Measurements from ENCODE around the gene SGSM2.
A peak's percentile ranks its signal among the peaks of the same experiment; 100 is the strongest.
"Not testable (repeated sequence)": the region's sequence is repeated elsewhere in the genome, so short reads cannot be mapped to it uniquely, and the experiment has no call there.

Gene SGSM2

GRCh38 chr17:2309338-2310154 is 27.8 kb upstream of the SGSM2 start:
- DNase-seq (ENCODE audit: low read depth, low spot score): no peak
- H3K36me3 ChIP-seq (ENCODE audit: control insufficient read depth, insufficient read depth, low read length): no peaks in the 10 kb centered on the region
- no CpG with 5 or more reads among the region's 6 CpGs for WGBS (ENCODE audit: insufficient coverage, insufficient read length)
- H3K4me3 ChIP-seq (ENCODE audit: low read length): no peak overlapping the region
- no peaks in the 10 kb centered on the region for H3K9me3 ChIP-seq (ENCODE audit: control insufficient read depth, insufficient read depth, low read length)
- no peaks in the 10 kb centered on the region for H3K27me3 ChIP-seq (ENCODE audit: control insufficient read depth, insufficient read depth, low read length)
- no peak overlapping the region for H3K27ac ChIP-seq (ENCODE audit: low read length)
- no peaks in the 10 kb centered on the region for H3K4me1 ChIP-seq (ENCODE audit: control insufficient read depth, insufficient read depth, low read length)

GRCh38 chr17:2312736-2313135 is 24.6 kb upstream of the SGSM2 start:
- H3K27ac ChIP-seq (ENCODE audit: low read length): no peak overlapping the region
- no peaks in the 10 kb centered on the region for H3K4me1 ChIP-seq (ENCODE audit: control insufficient read depth, insufficient read depth, low read length)
- H3K4me3 ChIP-seq (ENCODE audit: low read length): no peak overlapping the region
- H3K9me3 ChIP-seq (ENCODE audit: control insufficient read depth, insufficient read depth, low read length): no peaks in the 10 kb centered on the region
- H3K27me3 ChIP-seq (ENCODE audit: control insufficient read depth, insufficient read depth, low read length): no peaks in the 10 kb centered on the region
- H3K36me3 ChIP-seq (ENCODE audit: control insufficient read depth, insufficient read depth, low read length): no peaks in the 10 kb centered on the region
- DNase-seq (ENCODE audit: low read depth, low spot score): no peak
- no CpG with 5 or more reads among the region's 5 CpGs for WGBS (ENCODE audit: insufficient coverage, insufficient read length)

- no CpG with 5 or more reads among the region's 7 CpGs for WGBS (ENCODE audit: insufficient coverage, insufficient read length)
Measured at GRCh38 chr17:2316916-2317205, 20.4 kb upstream of the SGSM2 start.

GRCh38 chr17:2317796-2318195 is 19.5 kb upstream of the SGSM2 start:
- Histone ChIP-seq H3K27me3 (ENCODE audit: control insufficient read depth, insufficient read depth, low read length) (no peaks in the 10 kb centered on the region), H3K36me3 (ENCODE audit: control insufficient read depth, insufficient read depth, low read length) (no peaks in the 10 kb centered on the region), H3K4me3 (ENCODE audit: low read length) (no peak overlapping the region), H3K4me1 (ENCODE audit: control insufficient read depth, insufficient read depth, low read length) (no peaks in the 10 kb centered on the region), H3K9me3 (ENCODE audit: control insufficient read depth, insufficient read depth, low read length) (no peaks in the 10 kb centered on the region), H3K27ac (ENCODE audit: low read length) (no peak overlapping the region)
- WGBS (ENCODE audit: insufficient coverage, insufficient read length): no CpG with 5 or more reads among the region's 3 CpGs
- no peak for DNase-seq (ENCODE audit: low read depth, low spot score)

More at GRCh38 chr17:2316916-2317205, 20.4 kb upstream of the SGSM2 start:
- not testable (repeated sequence) for H3K27ac ChIP-seq (ENCODE audit: low read length); H3K4me3 ChIP-seq (ENCODE audit: low read length); H3K27me3 ChIP-seq (ENCODE audit: control insufficient read depth, insufficient read depth, low read length); H3K4me1 ChIP-seq (ENCODE audit: control insufficient read depth, insufficient read depth, low read length); DNase-seq (ENCODE audit: low read depth, low spot score); H3K9me3 ChIP-seq (ENCODE audit: control insufficient read depth, insufficient read depth, low read length); H3K36me3 ChIP-seq (ENCODE audit: control insufficient read depth, insufficient read depth, low read length)

- no peaks in the 10 kb centered on the region for H3K27me3 ChIP-seq (ENCODE audit: control insufficient read depth, insufficient read depth, low read length)
- no peak overlapping the region for H3K27ac ChIP-seq (ENCODE audit: low read length)
- no peaks in the 10 kb centered on the region for H3K4me1 ChIP-seq (ENCODE audit: control insufficient read depth, insufficient read depth, low read length)
- no peaks in the 10 kb centered on the region for H3K9me3 ChIP-seq (ENCODE audit: control insufficient read depth, insufficient read depth, low read length)
- H3K4me3 ChIP-seq (ENCODE audit: low read length): no peak overlapping the region
- peaks cover 11% of the 10 kb centered on the region; the same call in 1 of the 2 replicates for H3K36me3 ChIP-seq (ENCODE audit: control insufficient read depth, insufficient read depth, low read length)
- DNase-seq (ENCODE audit: low read depth, low spot score): no peak
Measured at GRCh38 chr17:2319051-2319450, 18.2 kb upstream of the SGSM2 start.

- Histone ChIP-seq H3K4me1 (ENCODE audit: control insufficient read depth, insufficient read depth, low read length) (no peaks in the 10 kb centered on the region), H3K36me3 (ENCODE audit: control insufficient read depth, insufficient read depth, low read length) (peaks cover 18% of the 10 kb centered on the region; the same call in 1 of the 2 replicates), H3K4me3 (ENCODE audit: low read length) (no peak overlapping the region), H3K9me3 (ENCODE audit: control insufficient read depth, insufficient read depth, low read length) (no peaks in the 10 kb centered on the region), H3K27me3 (ENCODE audit: control insufficient read depth, insufficient read depth, low read length) (no peaks in the 10 kb centered on the region), H3K27ac (ENCODE audit: low read length) (no peak overlapping the region)
- no peak for DNase-seq (ENCODE audit: low read depth, low spot score)
- no CpG with 5 or more reads among the region's 1 CpG for WGBS (ENCODE audit: insufficient coverage, insufficient read length)
Measured at GRCh38 chr17:2321399-2321798, 15.9 kb upstream of the SGSM2 start.

- Histone ChIP-seq H3K9me3 (ENCODE audit: control insufficient read depth, insufficient read depth, low read length) (no peaks in the 10 kb centered on the region), H3K4me1 (ENCODE audit: control insufficient read depth, insufficient read depth, low read length) (no peaks in the 10 kb centered on the region), H3K27ac (ENCODE audit: low read length) (no peak overlapping the region), H3K27me3 (ENCODE audit: control insufficient read depth, insufficient read depth, low read length) (no peaks in the 10 kb centered on the region), H3K36me3 (ENCODE audit: control insufficient read depth, insufficient read depth, low read length) (peaks cover 18% of the 10 kb centered on the region; the same call in 1 of the 2 replicates), H3K4me3 (ENCODE audit: low read length) (no peak overlapping the region)
- WGBS (ENCODE audit: insufficient coverage, insufficient read length): no CpG with 5 or more reads among the region's 2 CpGs
- no peak for DNase-seq (ENCODE audit: low read depth, low spot score)
Measured at GRCh38 chr17:2323629-2324314, 13.5 kb upstream of the SGSM2 start.

- no peaks in the 10 kb centered on the region for H3K27me3 ChIP-seq (ENCODE audit: control insufficient read depth, insufficient read depth, low read length)
- no peak for DNase-seq (ENCODE audit: low read depth, low spot score)
- H3K27ac ChIP-seq (ENCODE audit: low read length): no peak overlapping the region
- peaks cover 50% of the 10 kb centered on the region for H3K36me3 ChIP-seq (ENCODE audit: control insufficient read depth, insufficient read depth, low read length)
- H3K4me1 ChIP-seq (ENCODE audit: control insufficient read depth, insufficient read depth, low read length): no peaks in the 10 kb centered on the region; the same call in 1 of the 2 replicates
- no CpG with 5 or more reads among the region's 3 CpGs for WGBS (ENCODE audit: insufficient coverage, insufficient read length)
- H3K4me3 ChIP-seq (ENCODE audit: low read length): no peak overlapping the region
- H3K9me3 ChIP-seq (ENCODE audit: control insufficient read depth, insufficient read depth, low read length): no peaks in the 10 kb centered on the region
Measured at GRCh38 chr17:2331303-2331702, 6.0 kb upstream of the SGSM2 start.

- H3K9me3 ChIP-seq (ENCODE audit: control insufficient read depth, insufficient read depth, low read length): no peaks in the 10 kb centered on the region
- H3K4me1 ChIP-seq (ENCODE audit: control insufficient read depth, insufficient read depth, low read length): no peaks in the 10 kb centered on the region; the same call in 1 of the 2 replicates
- no peak overlapping the region for H3K27ac ChIP-seq (ENCODE audit: low read length)
- no peak for DNase-seq (ENCODE audit: low read depth, low spot score)
- no peaks in the 10 kb centered on the region for H3K27me3 ChIP-seq (ENCODE audit: control insufficient read depth, insufficient read depth, low read length)
- WGBS (ENCODE audit: insufficient coverage, insufficient read length): no CpG with 5 or more reads among the region's 17 CpGs
- H3K4me3 ChIP-seq (ENCODE audit: low read length): peak overlapping the region; percentile 94
- H3K36me3 ChIP-seq (ENCODE audit: control insufficient read depth, insufficient read depth, low read length): peaks cover 33% of the 10 kb centered on the region
Measured at GRCh38 chr17:2335726-2336214, 1.5 kb upstream of the SGSM2 start.

GRCh38 chr17:2336215-2336851 is 968 bp upstream of the SGSM2 start, which contains the start of gene TSR1:
Gene TSR1 (minus strand): TSS chr17:2336457. CDS start chr17:2336427, 30 bp downstream.
- H3K36me3 ChIP-seq (ENCODE audit: control insufficient read depth, insufficient read depth, low read length): peaks cover 28% of the 10 kb centered on the region
- peak; percentile 79 for DNase-seq (ENCODE audit: low read depth, low spot score)
- peak within 1 kb of the TSS; percentile 94 for H3K4me3 ChIP-seq (ENCODE audit: low read length)
- no CpG with 5 or more reads among the region's 48 CpGs for WGBS (ENCODE audit: insufficient coverage, insufficient read length)
- no peaks in the 10 kb centered on the region for H3K27me3 ChIP-seq (ENCODE audit: control insufficient read depth, insufficient read depth, low read length)
- H3K27ac ChIP-seq (ENCODE audit: low read length): no peak within 1 kb of the TSS
- H3K9me3 ChIP-seq (ENCODE audit: control insufficient read depth, insufficient read depth, low read length): no peaks in the 10 kb centered on the region
- H3K4me1 ChIP-seq (ENCODE audit: control insufficient read depth, insufficient read depth, low read length): no peaks in the 10 kb centered on the region; the same call in 1 of the 2 replicates

All from iPS DF 6.9 (cell line).